Fibroblast of skin of abdomen (primary cell): ENCODE results near the gene CLEC2D.
A peak's percentile ranks its signal among the peaks of the same experiment; 100 is the strongest.
"Not testable (repeated sequence)": the region's sequence is repeated elsewhere in the genome, so short reads cannot be mapped to it uniquely, and the experiment has no call there.

Source experiments
- DNase-seq: peaks from one replicate; pipeline ENCODE4 v3.0.0-alpha.2; 2013

CLEC2D gene

GRCh38 chr12:9660046-9660445, 9.5 kb upstream of the CLEC2D start:
- no peak for DNase-seq

GRCh38 chr12:9661720-9662119, 7.8 kb upstream of the CLEC2D start:
- no peak for DNase-seq

GRCh38 chr12:9662488-9662887, 7.0 kb upstream of the CLEC2D start:
- no peak for DNase-seq

- peak; percentile 10 for DNase-seq
These were observed 1.9 kb upstream of the CLEC2D start for GRCh38 chr12:9667403-9668160.

GRCh38 chr12:9668161-9669018, 1.1 kb upstream of the CLEC2D start:
- DNase-seq, result peak; percentile 74

GRCh38 chr12:9669019-9669326, 540 bp upstream of the CLEC2D start:
- no peak for DNase-seq

- DNase-seq, result not testable (repeated sequence)
These were observed 2.8 kb downstream of the CLEC2D start for GRCh38 chr12:9672340-9672739.

- DNase-seq, result peak; percentile 93
These were observed 4.1 kb downstream of the CLEC2D start for GRCh38 chr12:9673404-9674225.

GRCh38 chr12:9674226-9674590, 4.7 kb downstream of the CLEC2D start:
- DNase-seq, result no peak

GRCh38 chr12:9682508-9682907, 13.0 kb downstream of the CLEC2D start:
- not testable (repeated sequence) for DNase-seq

- DNase-seq, result not testable (repeated sequence)
These were observed 13.4 kb downstream of the CLEC2D start for GRCh38 chr12:9682949-9683348.

GRCh38 chr12:9685366-9685765, 15.9 kb downstream of the CLEC2D start:
- DNase-seq, result not testable (repeated sequence)

- no peak for DNase-seq
These were observed 16.4 kb downstream of the CLEC2D start for GRCh38 chr12:9685915-9686314.

GRCh38 chr12:9687228-9687627, 17.7 kb downstream of the CLEC2D start:
- DNase-seq, result peak; percentile 49

- DNase-seq, result no peak
These were observed 23.4 kb downstream of the CLEC2D start for GRCh38 chr12:9692909-9693308.

- DNase-seq, result no peak
These were observed 24.7 kb downstream of the CLEC2D start for GRCh38 chr12:9694241-9694640.

GRCh38 chr12:9695150-9695549, 25.6 kb downstream of the CLEC2D start:
- DNase-seq, result not testable (repeated sequence)

- DNase-seq, result not testable (repeated sequence)
These were observed 26.1 kb downstream of the CLEC2D start for GRCh38 chr12:9695661-9696060.

GRCh38 chr12:9697619-9698018, 28.1 kb downstream of the CLEC2D start:
- DNase-seq, result no peak

GRCh38 chr12:9698681-9699080, 29.2 kb downstream of the CLEC2D start:
- DNase-seq, result no peak

GRCh38 chr12:9699269-9699897, 29.9 kb downstream of the CLEC2D start:
- no peak for DNase-seq

- no peak for DNase-seq
These were observed 30.5 kb downstream of the CLEC2D start for GRCh38 chr12:9699898-9700605.
